ENCODE results near the gene KRT2. TPM values are rescaled to one million over a fixed set of nuclear protein-coding genes. Genes with fewer than 3 reads are reported as not detected.

The KRT2 gene
- total RNA-seq, 2 donors from 2014 or later: not detected

DNA sequence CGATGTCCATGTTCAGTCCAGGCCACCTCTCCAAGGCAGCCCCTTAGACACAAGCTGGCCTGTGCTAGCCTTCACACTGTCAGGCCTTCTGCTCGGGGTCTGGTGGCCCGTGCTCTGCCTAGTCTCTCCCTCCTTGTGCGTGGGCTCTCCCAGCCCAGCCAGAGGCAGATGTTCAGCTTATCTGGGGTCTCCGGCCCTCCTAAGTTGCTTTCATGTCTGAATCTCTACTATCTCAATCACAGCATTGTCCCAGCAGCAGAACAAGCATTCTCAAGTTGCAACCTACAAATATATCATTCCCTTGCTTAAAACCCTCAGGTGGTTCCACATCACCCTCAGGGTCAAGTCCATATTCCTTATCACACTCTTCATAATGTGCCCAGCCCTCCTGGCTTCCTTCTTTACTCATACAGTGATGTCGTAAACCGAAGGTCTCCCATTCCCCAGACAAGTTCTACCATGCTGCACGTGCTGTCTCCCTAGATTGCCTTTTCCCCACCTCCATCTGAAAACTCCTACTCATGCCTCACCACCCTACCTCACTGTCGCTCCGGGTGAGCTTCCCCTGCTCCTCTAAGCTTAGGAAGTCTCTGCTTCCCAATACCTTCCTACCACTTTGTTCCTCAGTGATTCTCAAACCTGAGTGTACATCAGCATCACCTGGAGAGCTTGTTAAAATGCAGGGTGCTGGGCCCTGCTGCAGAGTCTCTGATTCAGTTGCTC, 35.2 kb downstream of the KRT2 start:
- Histone ChIP-seq H3K4me3 (no peak overlapping the region), H3K36me3 (replicated peaks in 1 of 2; ENCODE audit: insufficient read depth in 1 of 2, low read depth in 2 of 2) (no peaks in the 10 kb centered on the region), H3K4me1 (no peaks in the 10 kb centered on the region), H3K27ac (no peak overlapping the region), H3K27me3 (no peaks in the 10 kb centered on the region), H3K9me3 (no peaks in the 10 kb centered on the region)
- TF ChIP-seq POLR2A (IDR thresholded peaks at IDR 0.05): no peak
- no peak for TF ChIP-seq CTCF (IDR thresholded peaks at IDR 0.05)
- no peak for ATAC-seq
- no peak for DNase-seq
- intact Hi-C loops (cut with DNase I): no loop called here
- WGBS, 2 donors: 71 to 75% methylated on average over 10 of the region's 10 CpGs

GRCh38 chr12:52615912-52616311, 36.1 kb downstream of the KRT2 start:
- WGBS, 2 donors: 79 to 89% methylated on average over 7 to 9 of the region's 9 CpGs
- H3K36me3 ChIP-seq (replicated peaks in 1 of 2; ENCODE audit: insufficient read depth in 1 of 2, low read depth in 2 of 2): no peaks in the 10 kb centered on the region
- no peaks in the 10 kb centered on the region for H3K9me3 ChIP-seq
- DNase-seq: no peak
- H3K27ac ChIP-seq: no peak overlapping the region
- no peak overlapping the region for H3K4me3 ChIP-seq
- H3K4me1 ChIP-seq: no peaks in the 10 kb centered on the region
- intact Hi-C loops (cut with DNase I): no loop called here
- H3K27me3 ChIP-seq: peaks cover 0 to 7% of the 10 kb centered on the region in 2 donors
- no peak for TF ChIP-seq CTCF (IDR thresholded peaks at IDR 0.05)
- TF ChIP-seq POLR2A (IDR thresholded peaks at IDR 0.05): no peak
- ATAC-seq: no peak

DNA sequence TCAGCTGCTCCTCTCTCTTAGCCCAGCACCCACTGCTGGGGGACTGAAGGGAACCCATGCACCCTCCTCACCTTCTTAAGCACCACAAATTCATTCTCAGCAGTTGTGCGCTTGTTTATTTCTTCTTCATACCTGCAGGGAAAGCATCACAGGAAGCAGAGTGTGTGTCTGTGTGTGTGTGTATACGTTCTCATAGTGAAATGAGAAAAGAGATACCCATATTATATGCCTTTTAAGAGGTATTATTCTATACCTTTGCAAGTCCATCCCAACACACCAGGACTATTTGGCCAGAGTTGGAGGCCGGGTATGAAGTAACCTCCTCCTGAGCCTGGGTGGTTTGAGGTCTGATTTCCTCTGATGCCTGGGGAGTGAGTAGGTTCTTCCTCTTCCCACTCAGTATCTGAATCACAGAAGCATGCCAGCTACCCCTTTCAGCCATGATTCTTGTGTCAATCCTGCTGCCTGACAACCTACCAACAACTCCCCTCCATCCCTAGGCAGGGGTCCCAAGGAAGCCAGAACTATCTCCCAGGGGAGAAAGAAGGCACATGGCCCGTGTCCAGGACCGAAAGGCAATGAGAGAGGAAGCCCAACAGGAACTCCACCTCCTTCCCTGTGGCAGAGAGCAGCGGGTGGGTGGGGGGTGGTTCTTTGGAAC, 36.7 kb downstream of the KRT2 start:
- peaks cover 0 to 7% of the 10 kb centered on the region in 2 donors for H3K27me3 ChIP-seq
- no peaks in the 10 kb centered on the region for H3K4me1 ChIP-seq
- no peaks in the 10 kb centered on the region for H3K36me3 ChIP-seq (replicated peaks in 1 of 2; ENCODE audit: insufficient read depth in 1 of 2, low read depth in 2 of 2)
- WGBS, 2 donors: 41 to 50% methylated on average over 6 of the region's 6 CpGs
- no peak for TF ChIP-seq CTCF (IDR thresholded peaks at IDR 0.05)
- no peak for TF ChIP-seq POLR2A (IDR thresholded peaks at IDR 0.05)
- no peaks in the 10 kb centered on the region for H3K9me3 ChIP-seq
- intact Hi-C loops (cut with DNase I): no loop called here
- no peak for DNase-seq
- no peak overlapping the region for H3K4me3 ChIP-seq
- no peak overlapping the region for H3K27ac ChIP-seq
- no peak for ATAC-seq

DNA sequence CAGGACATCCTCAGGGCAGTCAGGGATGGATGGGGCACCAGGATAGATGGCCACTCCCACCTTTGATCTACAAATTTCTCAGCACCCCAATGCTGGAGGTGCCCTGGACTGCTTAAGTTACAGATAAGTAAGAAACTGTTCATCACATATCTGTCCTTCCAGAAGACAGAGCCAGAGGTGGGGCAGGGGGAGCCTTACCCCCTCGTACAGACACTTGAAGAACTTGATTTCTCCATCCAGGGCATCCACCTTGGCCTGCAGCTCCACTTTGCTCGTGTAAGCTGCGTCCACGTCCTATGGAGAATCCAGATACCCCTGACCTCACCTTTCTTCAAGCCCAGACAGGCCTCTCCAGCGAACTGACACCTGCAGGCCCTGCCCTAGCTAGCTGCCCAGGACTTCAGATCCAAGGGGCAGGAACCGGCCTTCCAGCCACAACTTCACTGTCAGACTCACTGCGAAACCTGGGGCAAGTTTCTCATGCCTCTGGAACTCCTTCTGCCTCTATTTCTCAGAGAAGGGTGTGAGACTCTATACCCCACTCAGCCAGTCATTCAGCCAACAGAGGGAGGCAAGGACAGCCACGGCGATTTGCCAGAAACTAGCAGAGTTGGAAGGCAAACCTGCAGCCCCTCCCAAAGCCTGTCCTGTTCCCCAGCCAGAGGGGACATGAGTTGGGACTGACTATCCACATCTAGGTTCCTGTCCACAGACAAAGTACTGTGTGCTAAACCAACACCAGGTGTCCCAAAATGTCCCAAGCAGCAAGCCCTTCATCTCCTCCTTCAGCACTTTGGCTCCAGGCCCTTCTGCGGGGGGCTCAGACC, 37.4 kb downstream of the KRT2 start:
- DNase-seq (no peak), ATAC-seq (no peak)
- Histone ChIP-seq H3K9me3 (no peaks in the 10 kb centered on the region), H3K27ac (no peak overlapping the region), H3K4me1 (no peaks in the 10 kb centered on the region), H3K4me3 (no peak overlapping the region), H3K36me3 (replicated peaks in 1 of 2; ENCODE audit: insufficient read depth in 1 of 2, low read depth in 2 of 2) (no peaks in the 10 kb centered on the region), H3K27me3 (peaks cover 0 to 7% of the 10 kb centered on the region in 2 donors)
- intact Hi-C loops (cut with DNase I): no loop called here
- TF ChIP-seq CTCF (IDR thresholded peaks at IDR 0.05): no peak
- no peak for TF ChIP-seq POLR2A (IDR thresholded peaks at IDR 0.05)
- WGBS, 2 donors: 71 to 73% methylated on average over 7 to 10 of the region's 10 CpGs

All from body of pancreas (tissue), 4 donors.